Hepatocyte (in vitro differentiated cells): ENCODE results near the gene SUSD3. TPM values are rescaled to one million over a fixed set of nuclear protein-coding genes. Genes with fewer than 3 reads are reported as not detected.

Source experiments
- DNase-seq: peaks from one replicate; pipeline ENCODE4 v3.0.0-alpha.2; 2016; ENCODE audit warnings: low spot score
- H2AFZ ChIP-seq: fragments of 200-600 bp; sonication (generic); 2 replicates; pipeline ENCODE4 v1.6.0; 2016; ENCODE audit warnings: antibody characterized with exemption, mild to moderate bottlenecking
- H3K27ac ChIP-seq: fragments of 200-600 bp; sonication (generic); 2 replicates; pipeline ENCODE4 v1.5.1; 2016; ENCODE audit warnings: mild to moderate bottlenecking
- H3K27me3 ChIP-seq: fragments of 200-600 bp; sonication (generic); 2 replicates; pipeline ENCODE4 v1.6.1; 2016
- H3K36me3 ChIP-seq: fragments of 200-600 bp; sonication (generic); replicated peaks from 2 replicates; pipeline ENCODE4 v1.5.1; 2016; ENCODE audit warnings: low read depth; ENCODE audit not compliant: insufficient read depth
- H3K4me1 ChIP-seq: fragments of 200-600 bp; sonication (generic); 2 replicates; pipeline ENCODE4 v1.5.1; 2016; ENCODE audit warnings: mild to moderate bottlenecking, moderate library complexity; ENCODE audit not compliant: insufficient read depth
- H3K4me2 ChIP-seq: fragments of 200-600 bp; sonication (generic); 2 replicates; pipeline ENCODE4 v1.6.0; 2016
- H3K4me3 ChIP-seq: fragments of 200-600 bp; sonication (generic); 2 replicates; pipeline ENCODE4 v1.5.1; 2016; ENCODE audit warnings: mild to moderate bottlenecking
- H3K79me2 ChIP-seq: fragments of 200-600 bp; sonication (generic); 2 replicates; pipeline ENCODE4 v1.6.0; 2017; ENCODE audit warnings: mild to moderate bottlenecking
- H3K9me2 ChIP-seq: fragments of 200-600 bp; sonication (generic); replicated peaks from 2 replicates; pipeline ENCODE4 v1.6.0; 2017; ENCODE audit warnings: mild to moderate bottlenecking; ENCODE audit not compliant: insufficient read depth
- H3K9me3 ChIP-seq: fragments of 200-600 bp; sonication (generic); 2 replicates; pipeline ENCODE4 v1.5.1; 2016; ENCODE audit warnings: low read depth, mild to moderate bottlenecking
- H4K20me1 ChIP-seq: fragments of 200-600 bp; sonication (generic); 2 replicates; pipeline ENCODE4 v1.6.0; 2016; ENCODE audit warnings: mild to moderate bottlenecking; ENCODE audit not compliant: insufficient read depth, poor library complexity, severe bottlenecking
- CTCF ChIP-seq: fragments of 200-600 bp; sonication (generic); IDR thresholded peaks from 2 replicates; pipeline ENCODE4 v1.5.1; 2016; ENCODE audit warnings: antibody characterized with exemption, mild to moderate bottlenecking; ENCODE audit not compliant: poor library complexity
- EZH2 ChIP-seq: fragments of 200-600 bp; sonication (generic); IDR thresholded peaks from 2 replicates; pipeline ENCODE4 v1.6.1; 2016; ENCODE audit warnings: antibody characterized with exemption, mild to moderate bottlenecking, borderline replicate concordance
- EZH2phosphoT487 ChIP-seq: fragments of 200-600 bp; sonication (generic); IDR thresholded peaks from one replicate; pipeline ENCODE4 v1.6.1; 2018; ENCODE audit warnings: antibody characterized with exemption, mild to moderate bottlenecking, low read depth, moderate library complexity; ENCODE audit not compliant: unreplicated experiment, severe bottlenecking
- WGBS: methylation state at CpG from one replicate; pipeline ENCODE4 v1.1.6; 2016; ENCODE audit warnings: low lambda C conversion rate; ENCODE audit errors: missing lambda C conversion rate; 5-methylcytosine and 5-hydroxymethylcytosine counted together
- polyA plus RNA-seq: library from polyadenylated mRNA; unstranded; fragments of >200 nt; fragmentation: Nextera tagmentation; extraction: Ambion mirVana; gene quantifications from 2 replicates; pipeline ENCODE4 v1.2.1, GENCODE V29; 2016
- total RNA-seq: library from RNA; depleted of rRNA; stranded (reverse); fragments of >200 nt; gene quantifications from 2 replicates; pipeline ENCODE4 v1.2.3, GENCODE V29; 2014

The SUSD3 gene
- total and polyA plus RNA-seq, 2 experiments from 2014 or later: 11.4 to 17.3 TPM

GRCh38 chr9:93061260-93061751, 2.8 kb downstream of the SUSD3 start:
- no peaks in the 10 kb centered on the region for H3K27me3 ChIP-seq
- no peaks in the 10 kb centered on the region for H3K9me3 ChIP-seq
- peaks cover 27% of the 10 kb centered on the region for H3K4me1 ChIP-seq
- H4K20me1 ChIP-seq: no peaks in the 10 kb centered on the region
- H3K4me2 ChIP-seq: no peak overlapping the region
- DNase-seq: no peak
- no peaks in the 10 kb centered on the region for H3K36me3 ChIP-seq
- no peak overlapping the region for H3K4me3 ChIP-seq
- WGBS: 95% methylated on average over 4 of the region's 4 CpGs
- no peak for TF ChIP-seq EZH2
- no peak for TF ChIP-seq CTCF
- no peak for TF ChIP-seq EZH2phosphoT487
- peak overlapping the region; percentile 64 for H3K27ac ChIP-seq
- H2AFZ ChIP-seq: no peak overlapping the region
- no peaks in the 10 kb centered on the region for H3K9me2 ChIP-seq
- H3K79me2 ChIP-seq: no peaks in the 10 kb centered on the region

DNA sequence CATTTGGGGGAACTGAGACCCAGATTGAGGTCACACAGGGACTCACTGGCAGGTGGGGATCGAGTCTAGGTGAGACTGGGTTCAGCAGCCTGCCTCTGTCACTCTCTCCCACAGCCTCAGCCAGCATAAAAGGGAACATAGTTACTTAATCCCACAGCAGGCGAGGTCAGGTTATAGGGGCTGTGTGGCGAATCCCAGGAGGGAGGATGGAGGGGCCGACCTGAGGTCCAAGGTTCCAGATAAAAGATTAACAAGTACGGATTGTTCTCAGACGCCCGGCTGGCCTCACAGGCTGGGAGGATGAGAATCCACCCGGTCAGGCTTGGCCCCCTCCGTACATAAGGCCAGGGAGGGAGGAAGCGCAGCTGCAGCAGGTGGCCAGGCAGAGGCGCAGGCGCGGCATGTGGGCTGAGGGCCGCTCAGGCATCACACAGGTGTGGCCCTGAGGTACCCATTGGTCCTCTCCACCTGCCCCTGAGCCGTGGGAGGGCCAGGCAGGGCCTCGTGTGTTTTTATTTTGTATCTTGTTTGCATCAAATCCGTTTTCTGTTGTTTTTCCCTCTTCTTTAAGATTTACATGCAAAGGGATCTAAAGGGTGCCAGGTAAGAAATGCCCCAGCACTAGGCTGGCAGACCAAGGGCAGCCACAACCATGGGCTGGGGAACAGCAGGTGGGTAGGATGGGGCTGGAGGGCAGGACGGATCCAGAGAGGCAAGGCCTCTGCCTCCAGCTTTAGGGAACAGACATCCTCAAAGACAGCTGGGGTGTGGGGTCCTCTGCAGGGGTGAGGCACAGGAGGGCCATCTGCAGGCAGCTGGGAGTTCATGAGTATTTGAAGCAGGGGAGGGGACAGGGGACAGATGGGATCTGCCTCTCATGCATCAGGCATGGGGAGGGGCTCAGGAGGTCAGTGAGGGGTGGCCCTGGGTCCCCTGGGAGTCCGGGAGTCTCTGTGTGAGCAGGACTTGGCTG, 3.6 kb downstream of the SUSD3 start:
- DNase-seq: peak; percentile 90
- Histone ChIP-seq H3K36me3 (no peaks in the 10 kb centered on the region), H2AFZ (no peak overlapping the region), H3K27me3 (no peaks in the 10 kb centered on the region), H3K4me1 (peaks cover 27% of the 10 kb centered on the region), H3K79me2 (no peaks in the 10 kb centered on the region), H3K4me3 (no peak overlapping the region), H4K20me1 (no peaks in the 10 kb centered on the region), H3K27ac (peak overlapping the region; percentile 64), H3K9me3 (no peaks in the 10 kb centered on the region), H3K9me2 (no peaks in the 10 kb centered on the region), H3K4me2 (no peak overlapping the region)
- TF ChIP-seq EZH2 (no peak), EZH2phosphoT487 (no peak), CTCF (peak; percentile 15)
- WGBS: 50% methylated on average over 19 of the region's 19 CpGs

- Histone ChIP-seq H3K4me2 (no peak overlapping the region), H3K79me2 (no peaks in the 10 kb centered on the region), H3K27me3 (no peaks in the 10 kb centered on the region), H3K36me3 (no peaks in the 10 kb centered on the region), H3K27ac (no peak overlapping the region), H3K9me3 (no peaks in the 10 kb centered on the region), H3K4me1 (peaks cover 20% of the 10 kb centered on the region), H2AFZ (no peak overlapping the region), H4K20me1 (no peaks in the 10 kb centered on the region), H3K4me3 (no peak overlapping the region), H3K9me2 (no peaks in the 10 kb centered on the region)
- 89% methylated on average over 12 of the region's 12 CpGs for WGBS
- DNase-seq: no peak
- no peak for TF ChIP-seq EZH2
Observed at GRCh38 chr9:93064392-93065134, 6.1 kb downstream of the SUSD3 start.
